Glutamatergic neuron (in vitro differentiated cells): ENCODE measurements around the gene CDK19. TPM values are rescaled to one million over a fixed set of nuclear protein-coding genes. Genes with fewer than 3 reads are reported as not detected.

Experiments
- DNase-seq: peaks from one replicate; pipeline ENCODE4 v3.0.0; 2022
- H3K27ac Mint-ChIP-seq: one replicate; pipeline ENCODE4 v1.8.0; 2020; ENCODE audit warnings: mild to moderate bottlenecking, mixed read lengths, inconsistent platforms; ENCODE audit not compliant: unreplicated experiment
- H3K27me3 Mint-ChIP-seq: one replicate; pipeline ENCODE4 v1.8.0; 2020; ENCODE audit warnings: mild to moderate bottlenecking, moderate library complexity, mixed read lengths, inconsistent platforms; ENCODE audit not compliant: unreplicated experiment
- H3K36me3 Mint-ChIP-seq: one replicate; pipeline ENCODE4 v1.8.0; 2020; ENCODE audit warnings: mild to moderate bottlenecking, mixed read lengths, inconsistent platforms; ENCODE audit not compliant: unreplicated experiment
- H3K4me1 Mint-ChIP-seq: one replicate; pipeline ENCODE4 v1.8.0; 2020; ENCODE audit warnings: mild to moderate bottlenecking, low read depth, mixed read lengths, inconsistent platforms; ENCODE audit not compliant: unreplicated experiment
- H3K4me3 Mint-ChIP-seq: one replicate; pipeline ENCODE4 v1.8.0; 2020; ENCODE audit warnings: mild to moderate bottlenecking, mixed read lengths, inconsistent platforms; ENCODE audit not compliant: unreplicated experiment
- H3K9me3 Mint-ChIP-seq: one replicate; pipeline ENCODE4 v1.8.0; 2020; ENCODE audit warnings: mild to moderate bottlenecking, moderate library complexity, mixed read lengths, inconsistent platforms; ENCODE audit not compliant: unreplicated experiment
- CTCF ChIP-seq: fragments of 200-600 bp; sonication (generic); IDR thresholded peaks from one replicate; pipeline ENCODE4 v1.5.0; 2021; ENCODE audit not compliant: partially characterized antibody, unreplicated experiment
- total RNA-seq: library from RNA; stranded (reverse); fragmentation: NEBNext Ultra II Directional; extraction: Animal tissue kit (Norgen Biotek cat#: 25700); gene quantifications from one replicate; pipeline ENCODE4 v1.2.1, GENCODE V29; 2021; ENCODE audit not compliant: unreplicated experiment

The CDK19 gene
- total RNA-seq, 1 donor from 2014 or later: 20.8 TPM

GRCh38 chr6:110800839-110801196 lies 14.5 kb downstream of the CDK19 start:
- no peaks in the 10 kb centered on the region for H3K27me3 Mint-ChIP-seq
- H3K27ac Mint-ChIP-seq: no peak overlapping the region
- no peaks in the 10 kb centered on the region for H3K9me3 Mint-ChIP-seq
- H3K4me1 Mint-ChIP-seq: peaks cover 1% of the 10 kb centered on the region
- DNase-seq: no peak
- H3K4me3 Mint-ChIP-seq: no peak overlapping the region
- no peak for TF ChIP-seq CTCF
- H3K36me3 Mint-ChIP-seq: peaks cover 10% of the 10 kb centered on the region

- no peak for DNase-seq
- Mint-ChIP-seq H3K27ac (no peak overlapping the region), H3K4me3 (no peak overlapping the region), H3K9me3 (no peaks in the 10 kb centered on the region), H3K4me1 (peaks cover 1% of the 10 kb centered on the region), H3K27me3 (no peaks in the 10 kb centered on the region), H3K36me3 (peaks cover 10% of the 10 kb centered on the region)
- no peak for TF ChIP-seq CTCF
Observed at GRCh38 chr6:110800196-110800838, 15.0 kb downstream of the CDK19 start.

GRCh38 chr6:110799655-110800054 lies 15.6 kb downstream of the CDK19 start:
- Mint-ChIP-seq H3K9me3 (no peaks in the 10 kb centered on the region), H3K4me3 (no peak overlapping the region), H3K27me3 (no peaks in the 10 kb centered on the region), H3K4me1 (peaks cover 1% of the 10 kb centered on the region), H3K36me3 (peaks cover 10% of the 10 kb centered on the region), H3K27ac (no peak overlapping the region)
- no peak for TF ChIP-seq CTCF
- no peak for DNase-seq

GRCh38 chr6:110799189-110799588 lies 16.1 kb downstream of the CDK19 start:
- Mint-ChIP-seq H3K4me1 (peaks cover 1% of the 10 kb centered on the region), H3K36me3 (peaks cover 10% of the 10 kb centered on the region), H3K9me3 (no peaks in the 10 kb centered on the region), H3K27ac (no peak overlapping the region), H3K4me3 (no peak overlapping the region), H3K27me3 (no peaks in the 10 kb centered on the region)
- no peak for DNase-seq
- no peak for TF ChIP-seq CTCF

- no peaks in the 10 kb centered on the region for H3K9me3 Mint-ChIP-seq
Observed at GRCh38 chr6:110795271-110795670, 20.0 kb downstream of the CDK19 start.

More at GRCh38 chr6:110795271-110795670, 20.0 kb downstream of the CDK19 start:
- Mint-ChIP-seq H3K27me3 (no peaks in the 10 kb centered on the region), H3K36me3 (peaks cover 3% of the 10 kb centered on the region), H3K4me3 (no peak overlapping the region), H3K4me1 (peaks cover 3% of the 10 kb centered on the region), H3K27ac (no peak overlapping the region)
- no peak for TF ChIP-seq CTCF
- no peak for DNase-seq
